Lower lobe of right lung (tissue), 2 donors: Measurements from ENCODE around the gene CD82. TPM values are rescaled to one million over a fixed set of nuclear protein-coding genes. Genes with fewer than 3 reads are reported as not detected.

Experiments
- ATAC-seq, 2 donors: fragments of 200-7000 bp; cut with Tn5 transposase; one replicate each; pipeline ENCODE4 v1.9.1; 2020 to 2022; ENCODE audit warnings: mild to moderate bottlenecking in 2 of 2, moderate library complexity in 2 of 2
- DNase-seq: peaks from one replicate; pipeline ENCODE4 v3.0.0-alpha.2; 2020
- H3K27ac ChIP-seq: fragments of 200-600 bp; one replicate; pipeline ENCODE4 v1.8.0; 2022
- H3K27me3 ChIP-seq: fragments of 200-600 bp; one replicate; pipeline ENCODE4 v1.8.0; 2022; ENCODE audit warnings: low read depth
- H3K36me3 ChIP-seq: fragments of 200-600 bp; one replicate; pipeline ENCODE4 v1.8.0; 2022; ENCODE audit warnings: mild to moderate bottlenecking
- H3K4me1 ChIP-seq: fragments of 200-600 bp; one replicate; pipeline ENCODE4 v1.8.0; 2022
- H3K4me3 ChIP-seq: fragments of 200-600 bp; one replicate; pipeline ENCODE4 v1.8.0; 2022; ENCODE audit warnings: mild to moderate bottlenecking
- H3K9me3 ChIP-seq: fragments of 200-600 bp; one replicate; pipeline ENCODE4 v1.8.0; 2022
- intact Hi-C: fragments of 100-400 bp; cut with DNase I; formaldehyde crosslinking; loops from one replicate; pipeline ENCODE4 v1.11.0; 2022
- total RNA-seq: library from RNA; stranded (reverse); fragmentation: NEBNext Ultra II Directional; extraction: Animal tissue kit (Norgen Biotek cat#: 25700); gene quantifications from one replicate; pipeline ENCODE4 v1.2.1, GENCODE V29; 2021
- TF ChIP-seq, protein P1 (sequence below): fragments of 200-600 bp; IDR thresholded peaks from one replicate; pipeline ENCODE4 v1.8.0; 2022; ENCODE audit warnings: antibody characterized with exemption, mild to moderate bottlenecking
- donor health status: DM: no; HTN: yes; CAD: no; lungs with severe emphysema.

Gene CD82
- total RNA-seq, 1 donor from 2014 or later = 129 TPM

DNA sequence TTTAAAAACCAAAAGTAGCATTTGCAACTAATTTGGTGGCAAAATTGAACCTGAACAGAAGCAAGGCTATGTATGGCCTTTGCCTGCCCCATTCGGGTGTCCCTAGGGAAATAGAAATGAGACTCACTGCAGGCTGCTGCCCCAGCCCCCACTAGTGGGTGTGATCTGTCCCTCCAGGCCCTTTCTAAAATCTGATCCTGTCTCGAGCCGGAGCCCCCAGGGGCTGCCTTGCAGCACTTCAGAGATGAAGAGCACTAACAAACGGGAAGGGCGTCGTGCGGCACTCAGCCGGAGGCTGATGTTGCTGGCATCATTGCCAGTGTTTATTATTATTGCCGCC, 43.2 kb downstream of the CD82 start:
- peaks cover 33% of the 10 kb centered on the region for H3K36me3 ChIP-seq
- TF ChIP-seq, protein P1, sequence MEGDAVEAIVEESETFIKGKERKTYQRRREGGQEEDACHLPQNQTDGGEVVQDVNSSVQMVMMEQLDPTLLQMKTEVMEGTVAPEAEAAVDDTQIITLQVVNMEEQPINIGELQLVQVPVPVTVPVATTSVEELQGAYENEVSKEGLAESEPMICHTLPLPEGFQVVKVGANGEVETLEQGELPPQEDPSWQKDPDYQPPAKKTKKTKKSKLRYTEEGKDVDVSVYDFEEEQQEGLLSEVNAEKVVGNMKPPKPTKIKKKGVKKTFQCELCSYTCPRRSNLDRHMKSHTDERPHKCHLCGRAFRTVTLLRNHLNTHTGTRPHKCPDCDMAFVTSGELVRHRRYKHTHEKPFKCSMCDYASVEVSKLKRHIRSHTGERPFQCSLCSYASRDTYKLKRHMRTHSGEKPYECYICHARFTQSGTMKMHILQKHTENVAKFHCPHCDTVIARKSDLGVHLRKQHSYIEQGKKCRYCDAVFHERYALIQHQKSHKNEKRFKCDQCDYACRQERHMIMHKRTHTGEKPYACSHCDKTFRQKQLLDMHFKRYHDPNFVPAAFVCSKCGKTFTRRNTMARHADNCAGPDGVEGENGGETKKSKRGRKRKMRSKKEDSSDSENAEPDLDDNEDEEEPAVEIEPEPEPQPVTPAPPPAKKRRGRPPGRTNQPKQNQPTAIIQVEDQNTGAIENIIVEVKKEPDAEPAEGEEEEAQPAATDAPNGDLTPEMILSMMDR = no peak
- H3K27ac ChIP-seq = peak overlapping the region; percentile 24
- no peaks in the 10 kb centered on the region for H3K27me3 ChIP-seq
- H3K4me1 ChIP-seq = peaks cover 59% of the 10 kb centered on the region
- ATAC-seq = no peak
- no peak overlapping the region for H3K4me3 ChIP-seq
- no peak for DNase-seq
- intact Hi-C loops = no loop called here
- H3K9me3 ChIP-seq = no peaks in the 10 kb centered on the region

GRCh38 chr11:44608991-44609782, 43.7 kb downstream of the CD82 start:
- DNase-seq = no peak
- Histone ChIP-seq H3K36me3 (peaks cover 33% of the 10 kb centered on the region), H3K4me1 (peaks cover 57% of the 10 kb centered on the region), H3K27me3 (no peaks in the 10 kb centered on the region), H3K27ac (peak overlapping the region; percentile 24), H3K4me3 (no peak overlapping the region), H3K9me3 (no peaks in the 10 kb centered on the region)
- intact Hi-C loops = no loop called here
- TF ChIP-seq, protein P1 = no peak
- ATAC-seq = peak in 1 of 2 donors; percentile 45

DNA sequence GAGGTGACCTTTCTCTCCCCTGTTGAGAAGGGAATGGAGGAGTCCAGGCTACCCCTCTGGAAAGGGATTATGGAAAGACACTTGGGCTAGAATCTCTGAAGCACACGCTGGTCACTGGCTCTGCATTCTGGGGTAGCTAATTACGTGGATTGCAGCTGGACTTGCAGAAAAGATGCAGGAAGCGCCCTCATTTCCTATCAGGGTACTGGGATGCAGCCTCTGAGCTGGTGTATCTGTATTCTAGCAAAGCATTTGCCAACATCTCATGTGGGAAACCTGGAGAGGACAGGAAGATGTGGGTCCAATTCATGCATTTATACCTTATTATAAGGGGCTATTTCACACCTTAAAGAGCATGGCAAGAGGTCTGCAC, 44.3 kb downstream of the CD82 start:
- intact Hi-C loops = no loop called here

GRCh38 chr11:44610186-44610955, 44.9 kb downstream of the CD82 start:
- H3K36me3 ChIP-seq = peaks cover 29% of the 10 kb centered on the region
- ATAC-seq = no peak
- peaks cover 57% of the 10 kb centered on the region for H3K4me1 ChIP-seq
- no peak for DNase-seq
- intact Hi-C loops = no loop called here
- H3K27me3 ChIP-seq = no peaks in the 10 kb centered on the region
- H3K4me3 ChIP-seq = no peak overlapping the region
- no peak overlapping the region for H3K27ac ChIP-seq
- TF ChIP-seq, protein P1 = no peak
- H3K9me3 ChIP-seq = no peaks in the 10 kb centered on the region

More for the DNA sequence above, 44.3 kb downstream of the CD82 start:
- H3K27me3 ChIP-seq = no peaks in the 10 kb centered on the region
- no peaks in the 10 kb centered on the region for H3K9me3 ChIP-seq
- no peak overlapping the region for H3K4me3 ChIP-seq
- H3K36me3 ChIP-seq = peaks cover 29% of the 10 kb centered on the region
- TF ChIP-seq, protein P1 = no peak
- DNase-seq = no peak
- no peak for ATAC-seq
- H3K27ac ChIP-seq = peak overlapping the region; percentile 24
- H3K4me1 ChIP-seq = peaks cover 57% of the 10 kb centered on the region

DNA sequence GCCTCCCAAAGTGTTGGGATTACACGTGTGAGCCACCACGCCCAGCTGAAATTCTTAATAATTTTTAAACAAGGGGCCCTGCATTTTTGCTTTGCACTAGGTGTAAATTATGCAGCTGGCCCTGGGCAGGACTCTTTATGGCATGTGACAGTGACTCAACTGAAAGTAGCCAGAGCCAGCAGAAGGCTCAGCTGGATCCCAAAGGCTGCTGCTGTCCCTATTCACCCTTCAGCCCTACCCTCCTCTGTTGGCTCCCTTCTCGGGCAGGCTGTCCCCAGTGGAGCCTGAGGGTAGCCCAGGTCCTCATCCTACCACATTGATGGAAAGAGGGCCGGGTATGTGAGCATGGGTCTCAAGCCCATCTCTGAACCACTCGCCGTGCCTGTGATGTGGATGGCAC, 45.6 kb downstream of the CD82 start:
- peaks cover 57% of the 10 kb centered on the region for H3K4me1 ChIP-seq
- peaks cover 29% of the 10 kb centered on the region for H3K36me3 ChIP-seq

More for the DNA sequence above, 45.6 kb downstream of the CD82 start:
- intact Hi-C loops = no loop called here
- ATAC-seq (no peak), DNase-seq (no peak)
- Histone ChIP-seq H3K27me3 (no peaks in the 10 kb centered on the region), H3K27ac (peak overlapping the region; percentile 31), H3K9me3 (no peaks in the 10 kb centered on the region), H3K4me3 (no peak overlapping the region)
- TF ChIP-seq, protein P1 = no peak
